Measurements from ENCODE around the gene CSMD2.
A peak's percentile ranks its signal among the peaks of the same experiment; 100 is the strongest.

Gene CSMD2

GRCh38 chr1:33895976-33896375 lies 269.1 kb downstream of the CSMD2 start:
- no peak for DNase-seq

DNA sequence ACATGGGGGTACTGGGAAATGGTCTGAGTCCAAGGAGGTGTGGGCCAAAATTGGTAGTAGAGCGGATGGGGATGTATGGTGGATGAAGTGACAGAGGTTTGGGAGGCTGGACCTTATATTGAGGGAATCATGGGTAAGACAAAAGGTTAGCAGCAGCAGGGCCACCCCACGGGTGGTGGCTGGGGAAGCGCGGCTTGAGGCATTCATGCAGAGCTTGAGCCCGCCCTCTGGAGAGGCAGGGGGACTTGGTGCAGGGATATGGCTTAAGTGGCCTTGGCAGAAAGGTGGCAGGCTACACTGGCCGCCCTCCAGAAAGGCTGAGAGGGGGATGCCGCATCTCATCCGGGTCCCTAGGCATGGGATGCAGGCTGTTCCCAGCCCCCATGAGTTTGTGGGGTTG lies 269.6 kb downstream of the CSMD2 start:
- no peak for DNase-seq

DNA sequence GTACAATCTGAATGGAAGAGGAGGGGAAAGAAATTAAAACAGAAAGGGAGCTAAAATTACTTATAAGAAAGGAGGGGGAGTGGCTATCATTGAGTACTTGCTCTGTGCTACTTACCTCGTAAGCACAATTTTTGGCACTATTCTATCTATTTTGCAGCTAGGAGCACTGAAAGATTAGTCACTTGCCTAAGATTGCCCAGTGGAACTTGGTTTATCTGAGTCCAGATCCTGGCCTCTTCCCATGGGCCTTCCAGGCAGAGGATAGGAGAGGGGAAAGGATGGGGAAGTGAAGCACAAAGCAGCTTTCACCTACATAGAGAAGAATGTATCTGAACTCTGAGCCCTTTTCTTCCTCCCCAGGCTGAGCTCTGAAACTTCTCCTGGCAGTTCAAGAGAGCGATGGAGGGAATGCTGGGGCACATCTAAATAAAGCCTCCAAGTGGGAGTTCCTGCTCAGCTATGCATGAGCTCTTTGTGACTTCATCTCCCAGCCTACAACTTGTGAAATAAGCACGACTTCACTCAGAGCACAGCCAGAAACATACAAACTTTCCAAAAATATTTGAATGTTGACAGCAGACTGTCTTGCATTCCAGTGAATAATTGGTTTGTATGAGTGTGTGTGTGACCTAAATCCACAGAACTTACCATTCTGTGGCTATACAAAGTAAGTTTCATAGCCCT lies 271.7 kb downstream of the CSMD2 start:
- DNase-seq, result no peak

DNA sequence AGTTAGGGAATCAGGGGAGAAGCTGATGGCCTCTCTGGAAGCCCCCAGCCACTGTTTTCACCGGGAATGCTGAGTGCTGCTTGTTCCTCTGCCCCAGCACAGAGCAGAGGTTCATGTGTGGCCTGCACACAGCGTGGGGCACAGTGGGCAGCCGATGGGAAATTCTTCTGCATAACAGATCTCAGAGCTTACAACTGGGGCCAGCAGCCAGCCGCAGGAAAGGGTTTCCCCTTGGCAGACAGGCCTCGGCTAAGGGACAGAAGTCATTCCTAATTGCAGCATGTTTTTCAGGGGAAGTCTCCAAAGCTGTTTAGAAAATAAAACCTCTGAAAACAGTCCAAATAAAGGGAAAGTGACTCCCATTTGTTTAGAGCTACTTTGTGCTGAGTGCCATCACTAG lies 278.5 kb downstream of the CSMD2 start:
- no peak for DNase-seq

- no peak for DNase-seq
Measured at GRCh38 chr1:33880305-33880704, 284.7 kb downstream of the CSMD2 start.

GRCh38 chr1:33878392-33878791 lies 286.6 kb downstream of the CSMD2 start:
- DNase-seq, result no peak

GRCh38 chr1:33876970-33877650 lies 287.9 kb downstream of the CSMD2 start:
- no peak for DNase-seq

DNA sequence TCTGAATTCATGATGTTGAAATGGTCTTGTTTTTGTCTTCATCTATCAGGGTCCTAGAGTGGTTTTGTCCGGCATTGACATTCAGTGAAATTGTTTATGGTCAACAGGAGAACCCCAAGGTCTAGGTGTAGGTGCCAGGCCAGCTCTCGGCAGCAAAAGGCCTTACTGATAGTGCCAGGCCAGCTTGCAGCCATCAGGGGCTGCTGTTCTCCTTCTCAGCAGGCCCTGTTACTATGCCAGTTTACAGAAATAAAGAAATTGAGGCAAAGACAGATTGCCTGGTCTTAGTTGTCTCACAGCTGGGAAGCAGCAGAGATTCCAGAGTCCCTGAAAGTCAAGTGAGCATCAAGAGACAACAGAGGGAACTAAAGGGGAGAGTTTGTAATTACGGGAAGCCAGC lies 289.2 kb downstream of the CSMD2 start:
- DNase-seq, result no peak

- no peak for DNase-seq
Measured at GRCh38 chr1:33874636-33875035, 290.4 kb downstream of the CSMD2 start.

GRCh38 chr1:33872683-33873082 lies 292.3 kb downstream of the CSMD2 start:
- DNase-seq, result no peak

DNA sequence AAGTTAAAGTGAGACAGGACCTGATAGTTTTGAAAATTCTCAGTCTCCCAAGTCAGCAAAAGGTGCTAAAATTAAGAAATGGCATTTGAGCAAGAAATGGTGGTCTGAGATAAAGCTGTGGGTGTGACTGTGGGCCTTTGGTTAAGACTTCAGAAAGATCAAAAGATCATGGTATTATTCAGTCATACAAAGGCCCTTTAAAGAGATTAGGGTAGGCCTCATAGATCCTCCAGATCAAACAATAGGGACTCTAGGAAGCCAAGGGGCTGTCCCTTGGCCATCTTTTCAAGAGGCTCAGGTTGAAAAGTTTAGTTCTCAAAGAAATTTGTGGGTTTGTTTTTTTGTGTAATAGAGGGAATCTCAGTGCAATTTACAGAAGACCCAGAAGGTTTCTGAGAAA lies 292.8 kb downstream of the CSMD2 start:
- DNase-seq, result no peak

GRCh38 chr1:33867684-33868083 lies 297.3 kb downstream of the CSMD2 start:
- DNase-seq, result no peak

DNA sequence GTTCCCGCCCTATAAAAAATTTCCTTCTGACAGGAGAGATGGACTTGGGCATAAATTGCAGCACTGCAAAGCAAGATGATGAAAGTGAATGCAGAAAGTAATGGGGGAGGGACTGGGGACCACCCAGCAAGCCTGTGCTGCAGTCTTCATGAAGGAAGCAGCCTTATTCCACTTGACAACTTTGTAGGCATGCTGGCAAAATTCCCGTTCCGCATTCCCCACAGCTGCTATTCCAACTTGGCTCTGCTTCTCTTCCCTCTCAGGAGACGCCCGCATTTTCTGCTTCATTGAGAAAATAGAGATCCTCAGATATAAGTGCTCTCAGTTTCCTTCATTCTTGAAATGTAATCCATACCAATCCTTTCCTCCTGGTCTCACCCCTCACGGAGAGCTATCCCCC lies 298.7 kb downstream of the CSMD2 start:
- no peak for DNase-seq

DNA sequence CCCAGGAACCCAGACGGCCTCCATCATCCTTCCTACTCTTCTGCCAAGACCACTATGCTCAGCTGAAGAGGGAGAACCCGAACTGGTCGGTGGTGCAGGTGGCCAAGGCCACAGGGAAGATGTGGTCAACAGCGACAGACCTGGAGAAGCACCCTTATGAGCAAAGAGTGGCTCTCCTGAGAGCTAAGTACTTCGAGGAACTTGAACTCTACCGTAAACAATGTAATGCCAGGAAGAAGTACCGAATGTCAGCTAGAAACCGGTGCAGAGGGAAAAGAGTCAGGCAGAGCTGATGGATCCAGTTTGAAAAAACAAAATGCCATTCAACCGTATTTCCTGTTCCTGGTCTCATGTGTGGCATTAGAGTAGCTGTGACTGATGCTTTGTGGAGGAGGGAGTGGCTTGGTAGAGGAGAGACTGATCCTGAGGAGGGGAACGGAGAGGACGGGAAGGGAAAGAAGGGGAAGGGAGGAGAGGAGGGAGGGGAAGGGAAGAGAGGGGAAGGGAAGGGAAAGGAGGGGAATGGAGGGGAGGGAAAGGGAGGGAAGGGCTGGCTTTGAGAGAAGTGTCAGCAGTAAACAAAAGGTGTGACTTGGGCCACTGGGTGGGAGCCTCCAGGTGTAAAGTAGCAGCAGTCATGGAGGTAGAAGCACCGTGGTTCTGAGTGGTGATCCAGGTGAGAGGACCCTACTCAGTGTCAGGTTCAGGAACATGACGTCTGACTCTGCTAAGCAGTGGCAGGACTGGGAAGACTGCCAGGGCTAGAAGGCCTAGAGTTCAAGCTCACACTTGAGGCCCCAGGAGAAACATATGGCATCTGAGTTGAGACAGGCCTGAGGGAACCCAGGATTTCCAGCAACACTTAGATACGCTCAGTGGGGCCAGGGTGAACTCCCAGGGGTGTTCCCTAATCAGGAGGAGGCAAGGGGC lies 300.3 kb downstream of the CSMD2 start:
- peak in 1 of 2 experiments; percentile 50 for DNase-seq

DNA sequence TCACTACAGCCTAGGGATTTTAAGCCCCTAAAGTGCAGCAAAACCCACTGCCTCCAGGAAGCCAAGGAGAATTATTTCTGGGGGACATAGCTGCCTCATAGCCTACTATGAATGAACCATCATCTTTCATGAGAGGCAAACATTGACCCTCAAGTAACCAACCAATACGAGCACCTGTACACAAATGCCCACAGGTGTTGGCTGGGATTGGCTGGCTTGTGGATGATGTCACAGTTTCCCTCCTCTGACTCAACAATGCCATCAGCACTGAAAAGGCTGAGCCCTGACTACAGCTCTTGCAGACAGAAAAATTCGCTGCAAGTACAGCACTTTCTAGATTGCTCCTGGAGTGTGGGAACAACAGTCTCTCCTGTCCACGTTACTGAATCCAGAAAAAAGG lies 301.3 kb downstream of the CSMD2 start, which contains the start of gene HMGB4:
TSS of gene HMGB4 (plus strand) at position 301 of the 400 bp plus-strand sequence. CDS start 113 bp downstream, outside the sequence.
- DNase-seq, result no peak

DNA sequence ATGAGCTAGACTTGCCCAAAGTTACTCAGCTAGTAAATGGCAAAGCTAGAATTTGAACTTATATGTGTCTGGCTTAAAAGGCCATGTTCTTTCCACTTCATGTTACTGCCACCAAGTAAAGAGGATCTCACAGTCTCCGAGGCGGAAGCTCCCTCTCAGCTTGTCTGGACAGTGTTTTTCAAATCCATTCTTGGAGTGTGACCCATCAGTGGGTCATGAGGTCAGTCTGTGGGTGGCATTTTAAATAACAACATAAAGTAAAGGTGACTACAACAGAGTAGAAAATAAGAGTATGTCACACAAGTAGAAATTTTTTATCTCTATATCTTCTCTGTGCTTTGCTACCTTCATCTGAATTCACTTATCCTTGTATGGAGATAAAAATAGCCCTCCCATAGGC lies 304.4 kb downstream of the CSMD2 start:
- no peak for DNase-seq

DNA sequence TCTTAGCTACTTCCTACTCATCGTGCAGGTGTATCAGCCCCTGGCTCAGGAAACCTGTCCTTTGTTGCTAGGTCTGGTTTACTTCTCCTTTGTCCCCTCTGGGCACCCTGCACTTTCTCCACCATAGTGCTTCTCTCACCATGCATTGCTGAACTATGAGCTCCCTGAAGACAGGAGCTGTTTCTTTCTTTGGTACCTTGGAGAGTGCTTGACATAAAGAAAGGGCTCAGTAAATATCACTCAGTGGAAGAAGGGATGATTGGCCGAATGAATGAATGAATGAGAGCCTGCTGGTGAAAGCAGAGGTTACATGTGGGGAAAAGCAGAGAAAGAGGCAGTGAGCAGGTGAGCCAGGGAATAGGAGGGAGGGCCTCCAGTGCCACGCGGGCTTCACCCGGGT lies 310.9 kb downstream of the CSMD2 start:
- no peak for DNase-seq

DNA sequence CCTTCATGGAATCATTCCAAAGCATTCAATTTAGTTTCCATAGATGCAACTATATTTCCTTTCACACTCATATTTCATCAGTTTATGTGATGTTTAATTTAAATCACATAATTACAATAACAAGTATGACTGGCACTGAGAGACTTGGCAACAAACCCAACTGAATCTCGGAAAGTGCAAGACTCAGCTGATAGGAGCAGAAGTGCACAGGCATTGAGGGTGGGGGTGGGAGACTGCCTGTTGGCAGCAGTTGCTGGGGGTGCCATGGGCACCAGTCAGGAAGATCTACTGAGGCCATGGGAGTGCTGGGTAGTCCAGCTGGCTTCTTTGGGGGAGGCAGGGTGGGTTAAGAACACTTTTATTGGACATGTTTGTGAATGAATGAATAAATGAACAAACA lies 311.6 kb downstream of the CSMD2 start:
- DNase-seq, result no peak

GRCh38 chr1:33852711-33853110 lies 312.3 kb downstream of the CSMD2 start:
- no peak for DNase-seq

GRCh38 chr1:33850481-33850880 lies 314.5 kb downstream of the CSMD2 start:
- no peak for DNase-seq

DNA sequence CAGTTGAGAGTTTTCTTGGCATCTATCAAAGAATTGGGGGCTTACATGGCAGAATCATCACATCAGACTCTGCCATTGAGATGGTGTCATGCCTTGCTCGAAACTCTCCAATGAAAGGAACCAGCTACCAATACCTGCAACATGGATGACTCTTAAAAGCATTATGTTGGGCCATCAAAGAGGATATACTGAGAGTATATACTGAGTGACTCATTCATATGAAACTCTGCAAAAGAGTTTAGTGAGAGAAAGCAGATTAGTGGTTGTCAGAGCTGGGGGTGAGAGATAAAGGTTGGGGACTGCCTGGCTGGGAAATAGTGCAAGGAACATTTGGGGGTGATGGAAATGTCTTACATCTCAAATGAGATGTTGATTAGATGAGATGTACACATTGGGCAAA lies 315.8 kb downstream of the CSMD2 start:
- no peak for DNase-seq

DNA sequence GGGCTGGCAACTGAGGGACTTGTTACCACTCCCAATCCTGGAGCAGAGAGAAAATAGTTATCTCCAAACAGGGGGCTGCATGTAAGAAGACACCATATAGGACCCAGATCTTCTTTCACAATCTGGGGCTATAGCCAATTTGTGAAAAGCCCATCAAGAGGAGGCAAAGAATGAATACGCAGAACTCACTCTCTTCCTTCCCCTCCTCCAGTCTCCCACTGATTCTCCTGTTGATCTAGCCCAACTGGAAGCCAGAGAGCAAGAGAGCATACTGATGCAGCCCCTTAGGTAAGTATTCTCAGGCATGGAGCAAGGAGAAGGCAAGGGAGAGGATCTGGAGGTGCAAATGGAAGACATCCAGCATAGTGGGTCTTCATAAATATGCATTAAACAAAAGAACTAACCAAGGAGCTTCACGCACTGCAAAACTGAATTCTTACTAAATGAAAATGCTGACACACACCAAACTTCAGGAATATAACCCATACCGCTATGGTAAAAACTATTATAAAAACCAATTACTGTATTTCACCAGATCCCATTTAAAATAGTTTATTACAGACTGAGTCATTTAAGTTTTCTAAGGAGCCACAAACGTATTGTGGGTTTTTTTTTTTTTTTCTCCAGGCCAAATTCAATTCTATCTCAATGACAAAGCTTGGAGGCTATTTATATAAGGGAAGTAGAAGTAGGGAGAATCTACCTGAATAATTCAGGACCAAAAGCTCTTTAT lies 316.7 kb downstream of the CSMD2 start:
- DNase-seq, result no peak

- no peak for DNase-seq
Measured at GRCh38 chr1:33846861-33847260, 318.2 kb downstream of the CSMD2 start.
